GM23248 (cell line): ENCODE data around the gene ATP12A. TPM values are rescaled to one million over a fixed set of nuclear protein-coding genes. Genes with fewer than 3 reads are reported as not detected.

Experiments used
- DNase-seq: peaks from one replicate; pipeline ENCODE4 v3.0.0-alpha.2; 2015
- H2AFZ ChIP-seq: fragments of 200-600 bp; sonication (generic); 2 replicates; pipeline ENCODE4 v1.6.1; 2016; ENCODE audit warnings: antibody characterized with exemption
- H3F3A ChIP-seq: fragments of 200-600 bp; sonication (generic); 2 replicates; pipeline ENCODE4 v1.6.1; 2016; ENCODE audit warnings: mild to moderate bottlenecking, antibody characterized with exemption, mixed run types; ENCODE audit not compliant: insufficient read depth
- H3K27ac ChIP-seq: fragments of 200-600 bp; sonication (generic); 2 replicates; pipeline ENCODE4 v1.5.1; 2016; ENCODE audit warnings: mild to moderate bottlenecking
- H3K27me3 ChIP-seq: fragments of 200-600 bp; sonication (generic); replicated peaks from 2 replicates; pipeline ENCODE4 v1.6.1; 2016; ENCODE audit warnings: mild to moderate bottlenecking; ENCODE audit not compliant: insufficient read depth
- H3K36me3 ChIP-seq: fragments of 200-600 bp; sonication (generic); 2 replicates; pipeline ENCODE4 v1.6.1; 2016; ENCODE audit warnings: low read depth, mild to moderate bottlenecking
- H3K4me1 ChIP-seq: fragments of 200-600 bp; sonication (generic); 2 replicates; pipeline ENCODE4 v1.6.1; 2016; ENCODE audit warnings: mild to moderate bottlenecking; ENCODE audit not compliant: insufficient read depth
- H3K4me2 ChIP-seq: fragments of 200-600 bp; sonication (generic); one replicate; pipeline ENCODE4 v1.6.1; 2016; ENCODE audit warnings: mild to moderate bottlenecking; ENCODE audit not compliant: unreplicated experiment
- H3K4me3 ChIP-seq: fragments of 200-600 bp; sonication (generic); 2 replicates; pipeline ENCODE4 v1.5.1; 2016; ENCODE audit warnings: mild to moderate bottlenecking
- H3K79me2 ChIP-seq: fragments of 200-600 bp; sonication (generic); 2 replicates; pipeline ENCODE4 v1.6.1; 2016; ENCODE audit warnings: mild to moderate bottlenecking; ENCODE audit not compliant: insufficient read depth
- H3K9ac ChIP-seq: fragments of 200-600 bp; sonication (generic); 2 replicates; pipeline ENCODE4 v1.6.1; 2016; ENCODE audit warnings: mild to moderate bottlenecking
- H3K9me2 ChIP-seq: fragments of 200-600 bp; sonication (generic); 2 replicates; pipeline ENCODE4 v1.6.1; 2016; ENCODE audit warnings: mixed run types, mild to moderate bottlenecking, moderate library complexity; ENCODE audit not compliant: insufficient read depth
- H3K9me3 ChIP-seq: fragments of 200-600 bp; sonication (generic); one replicate; pipeline ENCODE4 v1.6.1; 2017; ENCODE audit warnings: low read depth
- H4K20me1 ChIP-seq: fragments of 200-600 bp; sonication (generic); 2 replicates; pipeline ENCODE4 v1.6.0; 2016; ENCODE audit not compliant: insufficient read depth
- EZH2 ChIP-seq: fragments of 200-600 bp; sonication (generic); IDR thresholded peaks from 2 replicates; pipeline ENCODE4 v1.6.1; 2018; ENCODE audit warnings: antibody characterized with exemption, mild to moderate bottlenecking; ENCODE audit not compliant: insufficient read depth, poor library complexity, severe bottlenecking
- EZH2phosphoT487 ChIP-seq: fragments of 200-600 bp; sonication (generic); IDR thresholded peaks from 2 replicates; pipeline ENCODE4 v1.6.1; 2018; ENCODE audit warnings: antibody characterized with exemption, moderate library complexity, mild to moderate bottlenecking, low read depth; ENCODE audit not compliant: insufficient read depth
- WGBS, 2 experiments: methylation state at CpG; one replicate each; pipeline ENCODE4 v1.1.6; 2015 to 2017; ENCODE audit warnings: low lambda C conversion rate in 2 of 2, low coverage in 1 of 2; ENCODE audit errors: missing lambda C conversion rate in 2 of 2; 5-methylcytosine and 5-hydroxymethylcytosine counted together
- in situ Hi-C: fragments of 300-500 bp; cut with MboI; formaldehyde crosslinking; loops from 2 replicates; pipeline ENCODE4 v1.15.0; 2020
- polyA plus RNA-seq: library from polyadenylated mRNA; unstranded; fragments of >200 nt; fragmentation: Nextera tagmentation; extraction: Ambion mirVana; gene quantifications from 2 replicates; pipeline ENCODE4 v1.2.1, GENCODE V29; 2016
- total RNA-seq: library from RNA; depleted of rRNA; stranded (reverse); fragments of >200 nt; shearing (Covaris generic); gene quantifications from 2 replicates; pipeline ENCODE4 v1.2.3, GENCODE V29; 2014

ATP12A gene
- total and polyA plus RNA-seq, 2 experiments from 2014 or later, result not detected

GRCh38 chr13:24713022-24713421 is 32.8 kb downstream of the ATP12A start:
- TF ChIP-seq EZH2phosphoT487, result no peak
- no peak for TF ChIP-seq EZH2
- no peak overlapping the region for H3K4me3 ChIP-seq
- no peak overlapping the region for H3K27ac ChIP-seq
- DNase-seq, result no peak
- H3K79me2 ChIP-seq, result no peaks in the 10 kb centered on the region
- peaks cover 5% of the 10 kb centered on the region for H3K27me3 ChIP-seq
- H2AFZ ChIP-seq, result no peak overlapping the region
- no peaks in the 10 kb centered on the region for H3F3A ChIP-seq
- 3 to 7% methylated on average over 2 of the region's 2 CpGs for WGBS, 2 experiments
- in situ Hi-C loops, result no loop called here
- no peaks in the 10 kb centered on the region for H3K9me3 ChIP-seq
- H3K36me3 ChIP-seq, result no peaks in the 10 kb centered on the region
- no peaks in the 10 kb centered on the region for H4K20me1 ChIP-seq
- no peaks in the 10 kb centered on the region for H3K9me2 ChIP-seq
- H3K4me1 ChIP-seq, result no peaks in the 10 kb centered on the region
- H3K9ac ChIP-seq, result no peak overlapping the region
- no peak overlapping the region for H3K4me2 ChIP-seq

GRCh38 chr13:24716011-24716410 is 35.8 kb downstream of the ATP12A start:
- H3K9ac ChIP-seq, result no peak overlapping the region
- no peaks in the 10 kb centered on the region for H3K9me3 ChIP-seq
- H3K36me3 ChIP-seq, result no peaks in the 10 kb centered on the region
- in situ Hi-C loops, result no loop called here
- H3K79me2 ChIP-seq, result no peaks in the 10 kb centered on the region
- H4K20me1 ChIP-seq, result no peaks in the 10 kb centered on the region
- H3K4me2 ChIP-seq, result no peak overlapping the region
- DNase-seq, result no peak
- no peak overlapping the region for H3K4me3 ChIP-seq
- no peaks in the 10 kb centered on the region for H3F3A ChIP-seq
- H3K27me3 ChIP-seq, result no peaks in the 10 kb centered on the region; the same call in none of the 2 replicates
- no peak for TF ChIP-seq EZH2
- TF ChIP-seq EZH2phosphoT487, result no peak
- no peaks in the 10 kb centered on the region for H3K9me2 ChIP-seq
- no peak overlapping the region for H3K27ac ChIP-seq
- 36 to 39% methylated on average over 5 of the region's 5 CpGs for WGBS, 2 experiments
- no peaks in the 10 kb centered on the region for H3K4me1 ChIP-seq
- no peak overlapping the region for H2AFZ ChIP-seq

GRCh38 chr13:24716446-24716845 is 36.2 kb downstream of the ATP12A start:
- Histone ChIP-seq H3K27me3 (no peaks in the 10 kb centered on the region; the same call in none of the 2 replicates), H3K9me3 (no peaks in the 10 kb centered on the region), H3K36me3 (no peaks in the 10 kb centered on the region), H4K20me1 (no peaks in the 10 kb centered on the region), H3K4me2 (no peak overlapping the region), H3K9me2 (no peaks in the 10 kb centered on the region), H3K27ac (no peak overlapping the region), H3F3A (no peaks in the 10 kb centered on the region), H3K79me2 (no peaks in the 10 kb centered on the region), H3K4me3 (no peak overlapping the region), H3K9ac (no peak overlapping the region), H2AFZ (no peak overlapping the region), H3K4me1 (no peaks in the 10 kb centered on the region)
- in situ Hi-C loops, result no loop called here
- no peak for TF ChIP-seq EZH2
- TF ChIP-seq EZH2phosphoT487, result no peak
- WGBS, 2 experiments, result 54 to 57% methylated on average over 7 of the region's 7 CpGs
- DNase-seq, result no peak

GRCh38 chr13:24717217-24717616 is 37.0 kb downstream of the ATP12A start:
- Histone ChIP-seq H3K4me1 (no peaks in the 10 kb centered on the region), H3K9me3 (no peaks in the 10 kb centered on the region), H3K27ac (no peak overlapping the region), H3K27me3 (no peaks in the 10 kb centered on the region; the same call in none of the 2 replicates), H3K9ac (no peak overlapping the region), H2AFZ (no peak overlapping the region), H3K4me2 (no peak overlapping the region), H3K79me2 (no peaks in the 10 kb centered on the region), H3K9me2 (no peaks in the 10 kb centered on the region), H3K4me3 (no peak overlapping the region), H3F3A (no peaks in the 10 kb centered on the region), H4K20me1 (no peaks in the 10 kb centered on the region), H3K36me3 (no peaks in the 10 kb centered on the region)
- in situ Hi-C loops, result no loop called here
- WGBS, 2 experiments, result 15 to 40% methylated on average over 4 of the region's 4 CpGs
- TF ChIP-seq EZH2 (no peak), EZH2phosphoT487 (no peak)
- no peak for DNase-seq
